Measurements from ENCODE around the gene HDAC4. TPM values are rescaled to one million over a fixed set of nuclear protein-coding genes. Genes with fewer than 3 reads are reported as not detected.

HDAC4 gene
- total and polyA plus RNA-seq, 9 of the 15 experiments (the other 6 are each of a cell fraction or from before 2014, with no cell fraction given) = 0.11 to 20.2 (median 4.0) TPM

DNA sequence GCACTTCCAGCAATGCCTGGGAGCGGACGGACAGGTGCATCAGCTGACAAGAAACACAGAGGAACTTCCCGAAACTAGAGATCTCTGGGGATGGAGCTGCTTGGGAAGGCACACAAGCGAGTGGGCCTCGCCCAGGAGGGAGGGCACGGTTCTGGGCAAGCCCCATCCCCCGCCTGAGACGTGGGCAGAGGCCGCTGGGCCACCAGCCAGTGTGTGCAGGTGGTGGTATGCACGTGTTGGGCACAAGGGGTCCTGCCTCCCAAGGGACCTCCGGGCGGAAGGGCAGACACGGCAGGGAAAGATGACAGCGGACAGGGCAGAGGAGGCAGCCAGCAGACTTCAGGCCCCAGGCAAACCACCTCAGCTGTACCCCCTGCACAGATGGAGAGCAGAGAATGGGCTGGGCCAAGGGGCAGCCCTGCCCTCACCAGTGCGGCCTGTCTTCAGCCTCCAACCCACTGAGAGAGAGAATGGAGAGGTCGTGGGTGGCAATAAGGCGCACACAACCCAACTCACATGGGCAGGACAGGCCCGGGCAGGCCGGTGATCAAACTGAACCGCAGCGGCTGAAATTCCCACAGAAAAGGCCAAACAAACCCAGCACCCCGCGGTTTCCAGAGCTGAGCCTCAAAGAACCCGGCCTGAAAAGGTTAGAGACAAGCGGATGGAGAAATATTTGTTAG is 51.2 kb downstream of the HDAC4 start (continued):
- TF ChIP-seq, protein P1, sequence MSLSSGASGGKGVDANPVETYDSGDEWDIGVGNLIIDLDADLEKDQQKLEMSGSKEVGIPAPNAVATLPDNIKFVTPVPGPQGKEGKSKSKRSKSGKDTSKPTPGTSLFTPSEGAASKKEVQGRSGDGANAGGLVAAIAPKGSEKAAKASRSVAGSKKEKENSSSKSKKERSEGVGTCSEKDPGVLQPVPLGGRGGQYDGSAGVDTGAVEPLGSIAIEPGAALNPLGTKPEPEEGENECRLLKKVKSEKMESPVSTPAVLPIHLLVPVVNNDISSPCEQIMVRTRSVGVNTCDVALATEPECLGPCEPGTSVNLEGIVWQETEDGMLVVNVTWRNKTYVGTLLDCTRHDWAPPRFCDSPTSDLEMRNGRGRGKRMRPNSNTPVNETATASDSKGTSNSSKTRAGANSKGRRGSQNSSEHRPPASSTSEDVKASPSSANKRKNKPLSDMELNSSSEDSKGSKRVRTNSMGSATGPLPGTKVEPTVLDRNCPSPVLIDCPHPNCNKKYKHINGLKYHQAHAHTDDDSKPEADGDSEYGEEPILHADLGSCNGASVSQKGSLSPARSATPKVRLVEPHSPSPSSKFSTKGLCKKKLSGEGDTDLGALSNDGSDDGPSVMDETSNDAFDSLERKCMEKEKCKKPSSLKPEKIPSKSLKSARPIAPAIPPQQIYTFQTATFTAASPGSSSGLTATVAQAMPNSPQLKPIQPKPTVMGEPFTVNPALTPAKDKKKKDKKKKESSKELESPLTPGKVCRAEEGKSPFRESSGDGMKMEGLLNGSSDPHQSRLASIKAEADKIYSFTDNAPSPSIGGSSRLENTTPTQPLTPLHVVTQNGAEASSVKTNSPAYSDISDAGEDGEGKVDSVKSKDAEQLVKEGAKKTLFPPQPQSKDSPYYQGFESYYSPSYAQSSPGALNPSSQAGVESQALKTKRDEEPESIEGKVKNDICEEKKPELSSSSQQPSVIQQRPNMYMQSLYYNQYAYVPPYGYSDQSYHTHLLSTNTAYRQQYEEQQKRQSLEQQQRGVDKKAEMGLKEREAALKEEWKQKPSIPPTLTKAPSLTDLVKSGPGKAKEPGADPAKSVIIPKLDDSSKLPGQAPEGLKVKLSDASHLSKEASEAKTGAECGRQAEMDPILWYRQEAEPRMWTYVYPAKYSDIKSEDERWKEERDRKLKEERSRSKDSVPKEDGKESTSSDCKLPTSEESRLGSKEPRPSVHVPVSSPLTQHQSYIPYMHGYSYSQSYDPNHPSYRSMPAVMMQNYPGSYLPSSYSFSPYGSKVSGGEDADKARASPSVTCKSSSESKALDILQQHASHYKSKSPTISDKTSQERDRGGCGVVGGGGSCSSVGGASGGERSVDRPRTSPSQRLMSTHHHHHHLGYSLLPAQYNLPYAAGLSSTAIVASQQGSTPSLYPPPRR (CRISPR knock-in tag; IDR thresholded peaks at IDR 0.05; ENCODE audit: borderline replicate concordance) = no peak
- TF ChIP-seq, protein P2, sequence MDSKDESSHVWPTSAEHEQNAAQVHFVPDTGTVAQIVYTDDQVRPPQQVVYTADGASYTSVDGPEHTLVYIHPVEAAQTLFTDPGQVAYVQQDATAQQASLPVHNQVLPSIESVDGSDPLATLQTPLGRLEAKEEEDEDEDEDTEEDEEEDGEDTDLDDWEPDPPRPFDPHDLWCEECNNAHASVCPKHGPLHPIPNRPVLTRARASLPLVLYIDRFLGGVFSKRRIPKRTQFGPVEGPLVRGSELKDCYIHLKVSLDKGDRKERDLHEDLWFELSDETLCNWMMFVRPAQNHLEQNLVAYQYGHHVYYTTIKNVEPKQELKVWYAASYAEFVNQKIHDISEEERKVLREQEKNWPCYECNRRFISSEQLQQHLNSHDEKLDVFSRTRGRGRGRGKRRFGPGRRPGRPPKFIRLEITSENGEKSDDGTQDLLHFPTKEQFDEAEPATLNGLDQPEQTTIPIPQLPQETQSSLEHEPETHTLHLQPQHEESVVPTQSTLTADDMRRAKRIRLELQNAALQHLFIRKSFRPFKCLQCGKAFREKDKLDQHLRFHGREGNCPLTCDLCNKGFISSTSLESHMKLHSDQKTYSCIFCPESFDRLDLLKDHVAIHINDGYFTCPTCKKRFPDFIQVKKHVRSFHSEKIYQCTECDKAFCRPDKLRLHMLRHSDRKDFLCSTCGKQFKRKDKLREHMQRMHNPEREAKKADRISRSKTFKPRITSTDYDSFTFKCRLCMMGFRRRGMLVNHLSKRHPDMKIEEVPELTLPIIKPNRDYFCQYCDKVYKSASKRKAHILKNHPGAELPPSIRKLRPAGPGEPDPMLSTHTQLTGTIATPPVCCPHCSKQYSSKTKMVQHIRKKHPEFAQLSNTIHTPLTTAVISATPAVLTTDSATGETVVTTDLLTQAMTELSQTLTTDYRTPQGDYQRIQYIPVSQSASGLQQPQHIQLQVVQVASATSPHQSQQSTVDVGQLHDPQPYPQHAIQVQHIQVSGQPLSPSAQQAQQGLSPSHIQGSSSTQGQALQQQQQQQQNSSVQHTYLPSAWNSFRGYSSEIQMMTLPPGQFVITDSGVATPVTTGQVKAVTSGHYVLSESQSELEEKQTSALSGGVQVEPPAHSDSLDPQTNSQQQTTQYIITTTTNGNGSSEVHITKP (IDR thresholded peaks at IDR 0.05; ENCODE audit: partially characterized antibody) = no peak
- TF ChIP-seq RAD21 (CRISPR knock-in tag; conservative IDR thresholded peaks at IDR 0.05 in 1 of 2, IDR thresholded peaks at IDR 0.05 in 1 of 2) (no peak), DDX20 (tag; IDR thresholded peaks at IDR 0.05; ENCODE audit: low read depth) (no peak), SP2 (IDR thresholded peaks at IDR 0.05; ENCODE audit: extremely low read depth, low read depth, low read length, poor library complexity, severe bottlenecking) (no peak), CXXC5 (CRISPR knock-in tag; IDR thresholded peaks at IDR 0.05) (no peak), RFX5 (IDR thresholded peaks at IDR 0.05; ENCODE audit: low read depth, low read length) (no peak), KLF1 (tag; IDR thresholded peaks at IDR 0.05) (no peak), PHTF2 (CRISPR knock-in tag; IDR thresholded peaks at IDR 0.05) (no peak), HIVEP1 (CRISPR knock-in tag; IDR thresholded peaks at IDR 0.05) (no peak), NFYB (IDR thresholded peaks at IDR 0.05; ENCODE audit: extremely low read depth, insufficient read length) (no peak)
- TF ChIP-seq, protein P3, sequence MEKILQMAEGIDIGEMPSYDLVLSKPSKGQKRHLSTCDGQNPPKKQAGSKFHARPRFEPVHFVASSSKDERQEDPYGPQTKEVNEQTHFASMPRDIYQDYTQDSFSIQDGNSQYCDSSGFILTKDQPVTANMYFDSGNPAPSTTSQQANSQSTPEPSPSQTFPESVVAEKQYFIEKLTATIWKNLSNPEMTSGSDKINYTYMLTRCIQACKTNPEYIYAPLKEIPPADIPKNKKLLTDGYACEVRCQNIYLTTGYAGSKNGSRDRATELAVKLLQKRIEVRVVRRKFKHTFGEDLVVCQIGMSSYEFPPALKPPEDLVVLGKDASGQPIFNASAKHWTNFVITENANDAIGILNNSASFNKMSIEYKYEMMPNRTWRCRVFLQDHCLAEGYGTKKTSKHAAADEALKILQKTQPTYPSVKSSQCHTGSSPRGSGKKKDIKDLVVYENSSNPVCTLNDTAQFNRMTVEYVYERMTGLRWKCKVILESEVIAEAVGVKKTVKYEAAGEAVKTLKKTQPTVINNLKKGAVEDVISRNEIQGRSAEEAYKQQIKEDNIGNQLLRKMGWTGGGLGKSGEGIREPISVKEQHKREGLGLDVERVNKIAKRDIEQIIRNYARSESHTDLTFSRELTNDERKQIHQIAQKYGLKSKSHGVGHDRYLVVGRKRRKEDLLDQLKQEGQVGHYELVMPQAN (IDR thresholded peaks at IDR 0.05; ENCODE audit: borderline replicate concordance) = no peak
- TF ChIP-seq, protein P4, sequence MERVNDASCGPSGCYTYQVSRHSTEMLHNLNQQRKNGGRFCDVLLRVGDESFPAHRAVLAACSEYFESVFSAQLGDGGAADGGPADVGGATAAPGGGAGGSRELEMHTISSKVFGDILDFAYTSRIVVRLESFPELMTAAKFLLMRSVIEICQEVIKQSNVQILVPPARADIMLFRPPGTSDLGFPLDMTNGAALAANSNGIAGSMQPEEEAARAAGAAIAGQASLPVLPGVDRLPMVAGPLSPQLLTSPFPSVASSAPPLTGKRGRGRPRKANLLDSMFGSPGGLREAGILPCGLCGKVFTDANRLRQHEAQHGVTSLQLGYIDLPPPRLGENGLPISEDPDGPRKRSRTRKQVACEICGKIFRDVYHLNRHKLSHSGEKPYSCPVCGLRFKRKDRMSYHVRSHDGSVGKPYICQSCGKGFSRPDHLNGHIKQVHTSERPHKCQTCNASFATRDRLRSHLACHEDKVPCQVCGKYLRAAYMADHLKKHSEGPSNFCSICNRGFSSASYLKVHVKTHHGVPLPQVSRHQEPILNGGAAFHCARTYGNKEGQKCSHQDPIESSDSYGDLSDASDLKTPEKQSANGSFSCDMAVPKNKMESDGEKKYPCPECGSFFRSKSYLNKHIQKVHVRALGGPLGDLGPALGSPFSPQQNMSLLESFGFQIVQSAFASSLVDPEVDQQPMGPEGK (CRISPR knock-in tag; IDR thresholded peaks at IDR 0.05; ENCODE audit: borderline replicate concordance) = no peak
